DMS79 treated with DMSO at 0.1 percent for 48 hours (cell line): ENCODE data around the gene ZGLP1.
A peak's percentile ranks its signal among the peaks of the same experiment; 100 is the strongest.
"Not testable (repeated sequence)": the region's sequence is repeated elsewhere in the genome, so short reads cannot be mapped to it uniquely, and the experiment has no call there.

Experiments used
- DNase-seq: peaks from one replicate; lab custom pipeline; 2025; lab: John Stamatoyannopoulos, UW

Gene ZGLP1

DNA sequence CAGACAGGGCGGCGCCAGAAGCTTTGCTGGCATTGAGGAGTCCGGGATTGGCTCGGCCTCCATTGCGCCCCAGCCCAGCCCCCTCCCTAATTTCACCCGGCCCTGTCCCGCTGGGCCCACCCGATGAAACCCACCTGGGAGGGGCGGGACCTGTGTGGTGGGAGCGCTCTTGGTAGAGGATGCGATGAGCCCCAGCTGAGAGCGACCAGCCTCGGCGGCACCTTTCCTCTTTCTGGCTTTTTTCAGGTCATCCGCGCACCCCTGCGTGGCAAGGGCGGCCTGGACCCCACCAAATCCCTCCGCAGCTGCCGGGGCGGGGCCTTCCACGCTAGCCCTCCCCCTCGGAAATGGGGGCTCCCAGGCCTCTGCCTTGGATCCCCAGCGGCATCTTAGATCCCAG is at the start of gene ZGLP1:
Gene ZGLP1, minus strand, starts transcription at position 393 of the 400 bp plus-strand sequence.
- DNase-seq: no peak

DNA sequence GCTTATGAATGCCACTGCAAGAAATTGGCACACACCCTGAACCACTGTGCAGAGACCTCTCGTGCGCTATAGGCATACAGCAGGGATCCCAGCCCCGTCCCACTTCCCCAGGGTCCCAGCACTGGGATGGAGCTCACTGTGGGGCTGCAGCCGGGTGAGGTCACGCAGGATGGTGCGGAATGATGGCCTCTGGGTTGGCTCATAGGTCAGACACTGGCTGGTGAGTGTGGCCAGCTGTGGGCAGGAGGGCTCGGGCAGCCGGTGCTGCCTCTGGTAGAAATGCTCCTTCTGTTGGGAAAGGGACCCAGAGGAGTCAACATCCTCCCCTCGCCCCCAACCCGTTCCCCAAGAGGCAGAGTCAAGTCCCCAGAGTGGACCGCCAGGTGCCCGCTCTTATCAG is 46.8 kb upstream of the ZGLP1 start:
- no peak for DNase-seq

DNA sequence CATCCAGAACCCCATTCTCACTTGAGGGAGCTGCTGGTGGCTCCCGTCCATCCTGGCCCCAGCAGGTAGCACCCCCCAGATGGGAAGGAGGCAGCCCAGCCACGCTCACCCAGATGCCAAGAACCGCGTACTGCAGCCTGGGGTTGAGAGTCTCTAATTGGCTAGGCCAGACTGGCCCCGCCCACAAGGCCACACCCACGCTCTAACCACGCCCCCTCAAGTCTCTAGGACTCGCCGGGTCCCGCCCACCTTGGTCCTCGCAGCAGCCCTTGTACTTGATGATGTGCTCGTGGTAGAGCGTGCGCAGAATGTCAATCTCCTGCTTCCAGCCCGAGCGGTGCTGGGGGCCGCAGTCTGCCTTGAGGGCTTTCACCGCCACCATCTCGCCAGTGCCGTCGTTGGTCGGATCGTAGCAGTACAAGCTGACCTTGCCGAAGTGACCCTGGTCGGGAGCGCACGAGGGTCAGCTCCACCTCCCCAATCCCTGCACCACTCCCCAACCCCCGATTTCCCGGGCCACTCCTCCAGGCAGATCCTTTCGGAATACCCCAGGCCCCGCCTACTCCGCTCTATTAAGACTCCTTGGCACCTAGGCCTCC is 44.3 kb upstream of the ZGLP1 start:
- no peak for DNase-seq

DNA sequence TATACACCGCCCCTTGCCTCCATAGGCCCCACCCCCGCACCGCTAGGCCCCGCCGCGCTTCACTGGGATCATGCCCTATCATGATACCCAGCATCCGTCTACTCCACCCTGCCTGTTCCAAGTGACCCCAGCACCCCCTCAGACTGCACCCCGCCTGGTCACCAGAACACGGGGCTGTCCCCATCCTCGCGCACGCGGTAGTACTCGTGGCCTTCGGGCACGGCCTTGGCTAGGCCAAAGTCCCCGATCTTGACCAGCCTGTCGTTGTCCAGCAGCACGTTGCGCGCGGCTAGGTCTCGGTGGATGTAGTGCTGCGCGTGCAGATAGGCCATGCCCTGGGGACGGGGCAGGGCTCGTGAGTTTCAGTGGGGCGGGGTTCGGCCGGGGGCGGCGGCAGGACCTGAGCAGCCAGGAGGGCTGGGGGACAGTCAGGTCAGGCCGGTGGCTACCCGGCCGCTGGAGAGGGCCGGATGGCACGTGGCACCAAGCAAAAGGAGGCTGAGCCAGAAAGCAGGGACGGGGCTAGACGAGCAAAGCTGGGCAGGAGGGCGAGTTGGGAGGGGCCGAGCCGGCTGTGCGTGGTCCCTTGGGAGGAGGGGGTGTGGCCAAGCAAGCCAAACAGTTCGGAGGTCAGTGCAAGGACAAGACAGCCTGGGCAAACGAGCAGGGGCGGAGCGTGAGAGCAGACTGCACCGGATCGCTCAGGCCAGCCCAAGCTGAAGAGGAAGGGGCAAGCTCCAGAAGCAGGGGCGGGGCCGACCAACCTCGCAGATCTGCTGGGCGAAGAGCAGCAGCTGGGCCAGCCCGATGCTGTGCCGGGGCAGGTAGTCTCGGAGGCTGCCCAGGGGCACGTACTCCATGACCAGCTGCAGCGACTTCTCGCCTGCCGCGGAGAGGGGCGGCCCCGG is 43.4 kb upstream of the ZGLP1 start:
- DNase-seq: no peak

DNA sequence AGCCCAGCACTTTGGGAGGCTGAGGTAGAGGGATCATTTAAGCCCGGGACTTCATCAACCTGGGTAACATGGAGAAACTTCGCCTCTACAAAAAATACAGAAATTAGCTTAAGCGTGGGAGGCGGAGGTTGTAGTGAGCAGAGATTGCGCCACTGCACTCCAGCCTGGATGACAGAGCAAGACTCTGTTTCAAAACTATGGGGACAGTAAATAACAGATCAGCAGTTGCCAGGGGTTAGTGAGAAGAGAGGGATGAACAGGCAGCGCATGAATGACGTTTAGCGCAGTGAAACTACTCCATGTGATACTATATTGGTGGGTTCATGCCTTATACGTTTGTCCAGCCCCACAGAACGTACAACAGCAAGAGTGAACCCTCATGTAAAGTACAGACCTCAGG is 36.9 kb upstream of the ZGLP1 start:
- DNase-seq: no peak

DNA sequence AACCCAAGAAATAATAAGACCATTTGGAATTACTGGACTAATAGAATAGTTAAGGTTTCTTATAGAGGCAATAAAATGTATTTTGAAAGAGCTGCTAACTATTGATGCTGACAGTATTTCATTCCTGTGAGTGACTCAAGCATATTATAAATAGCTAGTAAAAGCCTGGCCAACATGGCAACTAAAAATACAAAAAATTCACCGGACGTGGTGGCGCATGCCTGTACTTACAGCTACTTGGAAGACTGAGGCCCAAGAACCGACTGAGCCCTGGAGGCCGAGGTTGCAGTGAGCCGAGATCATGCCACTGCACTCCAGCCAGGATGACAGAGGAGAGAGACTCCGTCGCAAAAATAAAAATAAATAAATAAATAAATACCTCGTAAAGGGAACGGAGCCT is 35.2 kb upstream of the ZGLP1 start:
- no peak for DNase-seq

DNA sequence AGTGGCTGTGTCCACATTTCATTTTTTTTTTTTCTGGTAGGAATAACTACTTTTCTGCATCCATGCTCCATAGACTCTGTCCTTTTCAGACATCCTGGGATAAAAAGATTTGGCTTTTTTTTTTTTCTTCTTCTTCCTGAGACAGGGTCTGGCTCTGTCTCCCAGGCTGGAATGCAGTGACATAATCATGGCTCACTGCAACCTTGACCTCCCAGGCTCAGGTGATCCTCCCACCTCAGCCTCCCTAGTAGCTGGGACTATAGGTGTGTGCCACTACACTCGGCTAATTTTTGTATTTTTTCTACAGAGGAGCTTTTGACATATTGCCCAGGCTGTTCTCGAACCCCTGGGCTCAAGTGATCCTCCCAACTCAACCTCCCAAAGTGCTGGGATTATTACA is 33.9 kb upstream of the ZGLP1 start:
- DNase-seq: no peak

DNA sequence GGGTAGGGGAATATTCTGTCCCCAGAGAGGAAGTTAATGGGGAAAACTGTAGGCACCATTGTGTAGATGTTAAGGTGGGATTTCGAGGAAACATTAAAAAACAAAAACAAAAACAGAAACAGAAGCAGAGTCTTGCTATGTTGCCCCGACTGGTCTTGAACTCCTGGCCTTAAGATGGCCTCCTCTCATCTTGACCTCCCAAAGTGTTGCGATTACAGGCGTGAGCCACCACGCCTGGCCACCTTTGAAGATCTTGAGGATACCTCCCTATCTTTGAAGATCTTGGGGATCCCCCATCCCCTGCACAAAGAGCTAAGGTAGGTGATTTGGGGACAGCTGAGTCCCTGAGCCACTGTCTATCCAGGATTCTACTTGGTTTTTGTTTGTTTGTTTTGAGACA is 30.4 kb upstream of the ZGLP1 start:
- no peak for DNase-seq

DNA sequence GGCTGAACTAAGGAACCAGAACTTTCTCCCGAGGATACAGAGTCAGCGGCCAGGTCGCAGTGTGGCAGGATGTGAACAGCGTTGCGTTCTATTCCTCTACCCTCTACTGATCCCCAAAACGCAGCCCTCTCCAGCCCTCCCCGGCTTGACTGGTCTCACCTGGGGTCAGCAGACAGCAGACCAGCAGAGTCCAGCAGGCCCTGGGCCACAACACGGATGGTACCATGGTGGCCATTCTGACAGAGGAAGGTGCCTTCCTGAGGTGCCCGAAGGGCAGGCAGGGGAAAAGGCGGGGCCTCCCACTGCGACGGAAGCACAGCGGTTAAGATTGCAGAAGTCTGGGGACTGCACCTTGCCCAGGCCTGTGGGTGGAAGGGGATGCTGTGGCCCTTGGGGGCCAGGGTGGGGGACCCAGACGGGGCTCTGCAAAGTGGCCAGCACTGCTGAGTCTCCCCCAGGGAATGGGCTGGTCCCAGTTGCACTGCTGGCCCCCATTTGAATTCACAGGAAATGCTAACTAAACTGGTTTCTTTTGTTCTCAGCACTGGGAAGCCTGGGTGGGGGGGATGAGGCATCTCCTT is 29.9 kb upstream of the ZGLP1 start, which contains the start of gene ICAM3:
Gene ICAM3, minus strand, starts transcription at position 245 of the 581 bp plus-strand sequence. Its CDS starts 10 bp downstream, at position 235.
- DNase-seq: no peak

DNA sequence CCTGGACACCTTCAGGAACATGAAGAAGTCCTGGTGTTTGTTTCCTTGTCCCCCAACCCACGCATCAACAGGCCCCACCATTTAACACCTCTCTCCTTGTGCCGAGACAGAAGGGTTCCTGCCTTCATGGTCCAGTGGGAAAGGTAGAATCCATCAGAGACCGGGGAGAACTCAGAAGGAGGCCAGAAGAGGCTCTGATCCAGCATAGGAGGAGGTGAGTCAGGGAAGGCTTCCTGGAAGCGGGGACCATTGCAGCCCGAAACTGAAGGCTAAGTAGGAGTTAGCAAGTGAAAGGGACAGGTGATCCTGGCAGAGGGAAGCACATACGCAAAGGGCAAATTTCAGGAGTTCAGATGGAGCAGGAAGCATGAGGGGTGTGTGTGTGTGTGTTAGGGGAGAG is 29.3 kb upstream of the ZGLP1 start:
- DNase-seq: no peak

DNA sequence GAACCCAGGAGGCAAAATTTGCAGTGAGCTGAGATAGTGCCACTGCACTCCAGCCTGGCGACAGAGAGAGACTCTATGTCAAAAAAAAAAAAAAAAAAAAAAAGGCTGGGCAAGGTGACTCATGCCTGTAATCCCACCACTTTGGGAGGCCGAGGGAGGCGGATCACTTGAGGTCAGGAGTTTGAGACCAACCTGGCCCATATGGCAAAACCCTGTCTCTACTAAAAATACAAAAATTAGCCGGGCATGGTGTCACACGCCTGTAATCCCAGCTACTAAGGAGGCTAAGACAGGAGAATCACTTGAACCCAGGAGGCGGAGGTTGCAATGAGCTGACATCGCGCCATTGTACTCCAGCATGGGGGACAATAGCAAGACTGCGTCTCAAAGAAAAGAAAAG is 27.1 kb upstream of the ZGLP1 start:
- not testable (repeated sequence) for DNase-seq

DNA sequence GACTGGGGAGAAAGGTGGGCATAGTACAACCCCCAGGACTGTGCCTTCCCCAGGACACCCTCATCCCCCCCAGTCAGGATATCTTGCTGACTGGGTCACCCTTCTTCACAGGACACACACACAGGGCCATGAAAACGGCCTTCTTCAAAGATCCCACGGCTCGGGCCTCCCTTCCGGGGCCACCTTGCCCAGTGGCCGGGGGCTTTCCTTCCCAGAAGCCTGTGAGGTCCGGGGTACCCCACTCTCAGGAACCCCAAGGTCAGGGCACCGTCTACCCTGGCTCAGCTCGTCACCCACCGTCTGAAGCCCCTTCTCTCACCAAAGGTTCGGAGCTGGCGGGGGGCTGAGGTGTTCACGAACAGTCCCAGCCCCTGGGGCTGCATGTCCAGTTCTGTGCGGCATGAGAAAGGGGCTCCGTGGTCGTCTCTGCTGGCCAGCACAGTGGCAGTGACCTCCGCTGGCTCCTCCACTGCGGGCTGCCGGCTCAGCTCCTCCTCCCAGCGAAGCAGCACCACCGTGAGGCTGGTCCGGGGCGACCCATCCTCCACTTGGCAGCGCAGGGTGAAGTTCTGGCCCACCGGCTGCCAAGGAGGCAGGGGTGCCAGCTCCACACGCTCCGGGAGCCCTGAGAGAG is 25.9 kb upstream of the ZGLP1 start:
- no peak for DNase-seq

DNA sequence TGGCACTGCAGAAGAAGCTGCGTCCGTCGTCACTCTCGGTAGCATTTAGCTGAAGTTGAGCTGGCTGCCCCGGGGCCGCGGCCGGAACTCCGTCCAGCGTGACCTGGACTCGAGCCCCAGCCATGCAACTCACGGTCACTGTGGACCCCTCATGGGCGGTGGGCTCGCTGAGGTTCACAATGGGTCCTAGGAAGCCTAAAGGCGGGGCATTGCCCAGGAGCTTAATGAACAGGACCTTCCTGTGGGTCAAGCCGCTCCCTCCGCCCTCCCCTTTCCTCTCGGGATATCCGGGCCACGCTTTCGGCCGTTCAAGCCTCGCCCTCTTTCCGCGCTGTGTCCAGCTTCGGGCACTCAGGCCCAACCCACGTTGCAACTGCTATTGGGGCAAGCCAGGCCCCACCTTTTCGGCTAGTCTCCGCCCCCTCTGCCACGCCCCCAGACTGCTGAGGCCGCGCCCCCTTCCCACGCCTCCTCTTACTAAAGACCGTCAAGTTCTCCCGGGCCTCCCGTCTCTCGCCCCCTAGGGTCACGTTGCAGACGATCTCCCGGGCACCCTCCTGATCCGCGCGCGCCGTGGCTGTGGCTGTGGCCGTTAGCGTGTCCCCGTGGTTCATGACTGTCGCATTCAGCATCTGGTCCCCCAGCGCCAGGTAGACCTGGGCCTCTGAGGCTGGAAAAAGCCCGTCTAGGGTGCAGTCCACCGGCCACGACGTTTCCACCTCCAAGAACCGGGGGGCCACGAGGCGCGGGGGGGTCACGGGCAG is 25.2 kb upstream of the ZGLP1 start:
- no peak for DNase-seq

DNA sequence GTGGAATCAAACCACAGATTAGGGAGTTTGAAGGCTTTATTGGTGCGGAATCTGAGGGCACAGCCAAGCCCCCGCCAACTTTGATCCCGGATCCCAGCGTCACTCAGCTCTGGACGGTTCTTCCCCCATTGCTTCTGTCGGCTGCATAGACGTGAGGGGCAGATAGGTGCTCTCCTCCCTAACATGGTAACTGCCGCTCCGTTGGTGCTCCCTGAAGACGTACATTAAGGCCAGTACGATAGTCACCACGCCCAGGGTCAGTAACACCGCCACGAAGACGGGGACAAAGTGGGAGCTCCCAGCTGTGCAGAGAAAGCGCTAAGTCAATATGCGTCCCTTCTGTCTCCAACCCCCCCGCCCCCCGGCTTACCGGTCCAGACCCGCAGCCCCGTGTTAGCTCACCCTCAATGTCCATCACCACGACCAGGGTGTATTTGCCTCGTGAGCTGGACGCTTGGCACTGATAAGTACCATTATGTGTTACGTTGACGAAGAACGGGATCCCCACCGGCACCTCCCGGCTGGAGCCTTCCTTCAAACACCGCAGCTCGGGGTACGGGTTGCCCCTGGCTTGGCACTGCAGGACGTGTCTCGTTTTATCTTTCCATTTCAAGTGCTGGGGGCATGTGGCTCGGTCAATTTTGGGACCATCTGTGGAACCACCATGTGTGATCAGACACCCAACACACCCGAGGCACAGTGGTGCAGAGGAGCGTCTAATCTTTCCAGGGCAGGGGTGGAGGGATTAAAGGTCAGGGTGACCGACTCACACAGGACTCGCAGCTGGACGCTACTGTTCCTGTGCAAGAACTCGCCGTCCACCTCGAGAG is 24.4 kb upstream of the ZGLP1 start:
- DNase-seq: no peak

DNA sequence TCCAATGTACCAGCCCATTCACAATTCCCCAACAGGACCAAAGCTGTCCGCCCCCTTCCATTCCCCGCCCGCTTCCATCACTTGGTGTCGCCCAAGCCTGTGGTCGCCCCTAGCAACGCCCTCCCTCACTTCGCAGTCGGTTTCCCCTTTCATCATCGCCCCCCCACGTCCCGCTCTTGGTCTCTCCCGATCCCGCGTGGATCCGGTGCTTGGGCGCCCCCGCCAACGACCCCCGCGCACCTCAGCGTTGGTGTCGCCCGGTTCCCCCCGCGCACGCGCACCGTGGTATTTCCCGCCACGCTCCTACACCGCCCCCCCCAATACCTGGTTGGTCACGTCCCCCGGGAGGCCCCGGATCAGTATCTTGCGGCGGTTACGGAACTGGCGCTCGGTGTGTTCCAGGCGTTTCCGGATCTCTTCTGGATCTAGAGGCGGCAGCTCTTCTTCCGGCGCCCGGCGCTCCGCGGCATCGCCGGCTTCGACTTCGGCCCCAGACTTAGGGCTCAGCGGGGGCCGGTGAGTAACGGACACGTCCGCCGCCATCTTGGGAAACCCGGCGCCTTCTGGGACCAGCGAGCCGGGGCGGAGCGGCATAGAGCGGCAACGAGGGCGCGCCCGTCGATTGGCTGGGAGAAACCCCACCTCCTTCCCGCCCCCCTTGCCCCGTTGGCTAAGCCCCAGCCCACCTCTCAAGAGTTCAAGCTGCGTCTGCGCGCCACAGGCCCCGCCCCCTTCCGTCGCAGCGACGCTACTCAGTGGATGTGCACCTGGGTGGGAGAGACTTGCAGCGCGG is 23.5 kb upstream of the ZGLP1 start, which contains the start of gene RAVER1:
Gene RAVER1, minus strand, starts transcription at position 565 of the 793 bp plus-strand sequence. Its CDS starts 22 bp downstream, at position 543.
- DNase-seq: peak; percentile 94

DNA sequence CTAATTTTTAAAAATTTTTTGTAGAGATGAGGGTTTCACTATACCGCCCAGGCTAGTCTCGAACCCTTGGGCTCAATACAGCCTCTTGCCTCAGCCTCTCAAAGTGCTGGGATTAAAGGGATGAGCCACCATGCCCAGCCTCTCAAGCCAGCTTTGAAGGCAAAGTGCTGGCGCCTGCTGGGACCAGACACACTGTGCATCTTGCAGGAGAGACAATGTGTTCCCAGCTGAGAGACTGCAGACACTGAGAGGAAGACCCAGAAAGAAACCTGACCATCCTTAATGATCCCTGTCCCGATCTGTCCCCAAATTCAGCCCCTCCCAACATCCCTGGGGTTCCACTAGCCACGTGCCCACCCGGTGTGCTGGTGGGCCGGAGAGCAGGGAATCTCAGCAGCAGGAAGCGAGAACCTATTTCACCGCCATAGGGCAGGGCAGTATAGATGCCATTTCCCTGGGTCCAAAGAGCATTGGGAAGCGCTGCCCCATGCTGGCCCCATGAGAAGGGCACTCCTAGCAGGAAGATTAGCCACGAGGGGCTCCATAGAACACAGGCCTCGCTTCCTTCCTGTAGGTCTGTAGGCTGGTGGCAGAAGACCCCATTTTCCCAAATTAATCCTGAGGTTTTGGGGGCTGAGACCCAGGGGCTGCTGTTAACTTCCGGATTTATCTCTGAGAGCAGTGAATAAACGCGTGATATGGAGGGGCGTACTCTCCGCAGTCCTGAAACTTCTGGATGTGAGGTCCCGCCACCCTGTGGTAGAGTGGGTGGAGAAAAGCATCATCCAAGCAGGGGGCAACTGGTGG is 22.7 kb upstream of the ZGLP1 start:
- no peak for DNase-seq

DNA sequence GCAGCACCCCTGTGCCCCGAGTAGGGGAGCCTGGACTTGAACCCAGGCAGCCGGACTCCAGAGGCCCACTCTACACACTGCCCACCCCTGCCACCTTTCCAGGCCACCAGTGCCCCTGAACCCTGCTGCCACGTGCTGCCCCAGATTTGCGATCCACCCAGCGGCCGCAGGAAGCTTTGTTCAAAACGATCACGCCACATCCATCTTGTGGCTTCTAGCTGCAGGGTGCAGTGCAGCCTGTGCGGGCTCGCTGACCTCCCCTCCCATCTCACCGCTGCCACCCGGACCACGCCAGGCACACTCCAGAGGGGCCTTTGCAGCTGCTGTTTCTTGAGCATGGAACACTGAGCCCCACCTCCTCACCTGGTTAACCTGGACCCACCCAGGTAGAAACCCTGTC is 19.9 kb upstream of the ZGLP1 start:
- DNase-seq: no peak

DNA sequence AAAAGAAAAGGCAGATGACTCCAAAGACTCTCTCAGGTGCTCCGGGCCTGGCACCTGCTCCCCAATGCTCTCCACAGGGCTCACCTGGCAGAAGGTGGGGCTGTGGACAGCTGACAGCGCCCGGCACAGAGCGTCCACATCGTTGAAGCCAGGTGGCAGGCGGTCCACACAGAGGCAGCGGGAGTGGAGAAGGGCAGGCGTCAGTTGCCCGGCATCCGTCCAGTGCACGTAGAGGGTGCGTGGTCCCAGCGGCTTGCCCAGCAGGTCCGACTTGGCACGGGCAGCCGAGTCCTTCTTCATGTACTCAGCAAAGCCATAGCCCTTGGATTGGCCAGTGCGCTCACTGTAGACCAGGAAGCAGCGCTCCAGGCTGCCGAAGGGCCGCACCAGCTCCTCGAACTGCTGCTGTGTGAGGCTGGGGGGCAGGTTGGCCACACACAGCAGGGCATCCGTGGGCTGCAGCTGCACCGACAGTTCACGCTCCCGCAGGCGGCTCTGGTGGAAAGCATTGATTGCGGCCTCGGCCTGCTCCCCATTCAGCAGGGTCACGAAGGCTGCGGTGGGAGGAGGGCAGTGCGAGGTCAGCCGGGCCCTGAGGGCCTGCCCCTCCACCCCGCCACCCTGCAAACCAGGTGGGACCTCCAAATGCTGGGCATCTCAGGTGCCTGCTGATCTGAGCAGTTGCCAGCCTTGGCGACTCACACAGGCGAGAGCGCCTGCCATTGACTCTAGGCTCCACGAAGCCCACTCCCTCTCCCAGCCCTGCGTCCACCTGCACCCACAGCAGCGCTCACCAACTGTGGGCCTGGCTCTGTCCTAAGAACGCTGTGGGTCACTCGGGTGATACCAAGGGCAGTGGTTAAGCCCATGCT is 19.2 kb upstream of the ZGLP1 start:
- no peak for DNase-seq
